ENCODE results near the gene PPARA.

PPARA gene

GRCh38 chr22:46114518-46115387, 35.6 kb upstream of the PPARA start:
- no peak for DNase-seq

DNA sequence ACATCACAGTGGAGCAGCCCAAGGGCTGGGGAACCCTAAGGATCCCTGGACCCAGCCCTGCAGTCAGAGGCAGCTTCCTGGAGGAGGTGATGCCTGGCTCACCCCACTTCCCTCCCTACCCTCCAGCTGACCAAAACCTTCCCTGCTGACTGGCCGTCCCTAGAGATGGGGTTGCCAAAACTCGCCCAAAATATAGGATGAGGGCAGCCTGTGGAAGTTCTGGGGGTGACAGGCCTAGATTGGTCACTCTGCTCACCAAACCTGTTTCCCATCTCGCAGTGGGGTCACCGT, 35.0 kb upstream of the PPARA start:
- DNase-seq, result no peak

DNA sequence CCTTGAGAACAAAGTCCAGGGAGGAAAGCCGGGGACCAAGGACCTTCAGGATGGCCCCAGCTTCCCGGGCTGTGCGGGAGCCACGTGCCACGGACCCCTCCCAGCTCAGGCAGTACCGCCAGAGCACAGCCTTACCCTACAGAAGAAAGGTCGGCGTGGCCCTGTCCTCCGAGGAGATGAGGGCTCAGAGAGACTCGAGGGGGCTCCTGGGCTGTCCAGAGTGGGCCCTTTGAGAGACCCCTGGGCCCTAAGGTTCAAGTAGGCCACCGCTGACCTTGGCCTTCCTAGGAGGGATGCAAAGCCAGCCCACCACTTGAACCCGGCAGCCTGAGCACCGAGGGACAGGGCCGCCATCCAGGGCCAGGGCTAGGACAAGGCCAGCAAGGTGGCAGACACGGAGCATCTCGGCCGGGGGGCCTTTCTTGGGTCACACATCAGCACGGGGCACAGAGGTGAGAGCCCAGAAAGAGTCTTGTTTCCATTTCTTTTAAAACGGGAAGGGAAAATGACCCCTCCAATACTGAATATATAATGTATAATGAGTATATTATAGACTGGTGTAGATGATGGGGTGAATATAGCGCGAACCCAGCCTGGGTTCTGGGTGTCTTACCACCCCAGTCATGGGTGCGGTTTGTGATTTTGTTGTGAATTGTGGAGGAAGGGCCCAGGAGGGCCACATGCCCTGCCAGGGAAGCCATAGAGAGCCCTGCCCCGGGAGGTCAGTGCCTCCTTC, 34.4 kb upstream of the PPARA start:
- DNase-seq, result no peak

DNA sequence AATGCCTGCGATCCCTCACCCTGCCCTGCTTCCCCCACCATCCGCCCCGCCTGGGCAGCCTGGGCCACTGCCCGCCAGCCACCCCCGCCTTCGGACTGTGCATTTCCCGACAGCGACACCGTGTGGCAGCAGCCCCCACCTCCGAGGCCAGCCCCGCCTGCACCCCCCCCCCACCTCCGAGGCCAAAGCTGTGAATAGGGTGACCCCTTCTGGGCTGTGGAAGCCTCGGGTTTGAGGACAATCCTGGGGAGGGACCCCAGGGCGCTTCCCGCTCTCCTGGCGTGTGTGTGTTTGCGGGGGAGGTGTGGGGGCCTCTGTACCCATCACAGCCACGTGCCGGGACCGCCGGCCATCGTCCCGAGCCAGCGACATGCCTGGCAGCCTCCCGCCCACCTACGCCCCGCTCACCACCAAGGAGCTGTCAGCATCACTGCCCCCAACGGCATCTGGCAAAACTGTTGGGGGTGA, 33.8 kb upstream of the PPARA start:
- peak; percentile 85 for DNase-seq

DNA sequence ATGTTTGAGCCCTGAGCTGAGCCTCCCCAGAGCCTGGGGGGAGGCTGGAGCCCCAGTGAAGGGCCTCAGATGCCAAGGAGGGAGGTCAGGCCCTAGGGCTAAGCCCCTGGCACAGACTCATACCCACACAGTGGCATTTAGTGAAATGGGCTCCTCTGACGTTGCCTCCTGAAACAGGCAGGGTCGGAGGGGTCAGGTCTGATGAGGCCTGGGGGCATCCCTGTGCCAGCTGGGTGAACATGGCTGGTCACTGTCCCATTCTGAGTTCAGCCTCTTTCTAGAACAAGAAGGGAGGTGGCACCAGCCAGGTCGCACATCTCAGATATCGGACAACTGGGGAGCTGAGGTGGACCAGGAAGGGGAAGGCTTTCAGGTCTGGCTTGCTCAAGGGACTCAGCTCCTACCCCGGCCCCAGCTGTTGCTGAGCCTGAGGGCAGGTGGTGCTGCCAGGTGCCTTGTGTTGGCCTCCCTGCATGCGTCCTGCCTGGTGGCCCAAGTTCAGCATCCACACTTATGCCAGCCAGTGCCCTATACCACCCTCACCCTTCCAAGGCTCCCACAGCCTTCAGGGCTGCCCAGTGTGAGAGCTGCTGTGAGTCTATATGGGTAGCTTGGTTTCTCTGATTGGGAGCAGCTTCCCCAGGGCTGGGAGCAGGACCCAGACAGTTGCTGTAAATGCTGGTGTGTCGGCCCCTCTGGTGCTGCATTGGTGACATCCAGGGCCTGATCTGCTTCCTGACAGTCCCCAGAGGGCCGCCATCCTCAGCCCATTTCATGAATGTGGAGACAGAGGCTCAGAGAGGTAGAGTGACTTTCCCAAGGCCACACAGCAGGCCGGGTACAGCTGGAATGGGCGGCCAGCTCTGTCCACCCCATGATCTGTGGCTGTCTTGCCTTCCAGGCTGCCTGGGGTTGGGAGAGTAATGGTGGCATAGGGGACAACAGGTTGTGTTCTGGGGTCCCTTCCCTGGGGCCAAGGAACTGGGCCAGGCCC, 32.8 kb upstream of the PPARA start:
- DNase-seq, result no peak

GRCh38 chr22:46119093-46119728, 31.1 kb upstream of the PPARA start:
- DNase-seq, result no peak

- DNase-seq, result no peak
Measured at GRCh38 chr22:46119729-46120419, 30.5 kb upstream of the PPARA start.

GRCh38 chr22:46120420-46120737, 29.9 kb upstream of the PPARA start:
- no peak for DNase-seq

- DNase-seq, result no peak
Measured at GRCh38 chr22:46121079-46121478, 29.2 kb upstream of the PPARA start.

DNA sequence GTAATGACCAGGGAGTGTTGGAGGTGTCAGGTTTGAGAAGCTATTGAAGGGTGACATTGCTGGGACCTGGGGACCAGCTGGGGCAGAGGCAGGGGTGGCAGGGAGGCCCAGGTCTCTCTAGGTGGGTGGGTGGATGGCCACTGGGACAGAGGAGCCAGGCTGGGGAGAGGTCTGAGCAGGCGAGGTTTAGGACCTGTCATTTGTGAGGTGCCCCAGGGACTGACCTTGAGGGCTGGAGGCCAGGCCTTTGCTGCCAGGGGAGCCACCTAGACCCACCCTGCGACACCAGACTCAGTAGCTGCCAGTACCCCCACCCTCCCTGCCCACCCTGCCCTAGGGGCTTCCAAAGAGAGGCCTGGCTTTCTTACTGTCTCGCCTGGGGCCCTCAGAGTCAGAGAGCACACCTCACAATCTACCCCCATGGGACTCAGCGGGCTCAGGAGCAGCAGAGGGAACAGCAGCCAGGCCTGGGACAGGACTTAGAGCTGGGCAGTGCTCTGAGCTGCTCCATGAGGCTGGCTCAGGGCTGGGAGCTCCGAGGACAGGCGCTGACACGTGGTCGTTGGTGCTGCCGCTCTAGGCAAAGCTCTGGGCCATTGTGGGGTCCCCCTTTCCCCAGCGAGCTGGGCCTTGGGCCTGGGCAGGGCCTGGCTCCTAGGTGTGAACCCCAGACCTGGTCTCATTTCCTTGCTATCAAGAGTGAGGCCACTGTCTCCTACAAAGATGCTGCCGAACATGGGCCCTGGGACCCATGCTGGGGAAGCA, 28.6 kb upstream of the PPARA start:
- DNase-seq, result no peak

DNA sequence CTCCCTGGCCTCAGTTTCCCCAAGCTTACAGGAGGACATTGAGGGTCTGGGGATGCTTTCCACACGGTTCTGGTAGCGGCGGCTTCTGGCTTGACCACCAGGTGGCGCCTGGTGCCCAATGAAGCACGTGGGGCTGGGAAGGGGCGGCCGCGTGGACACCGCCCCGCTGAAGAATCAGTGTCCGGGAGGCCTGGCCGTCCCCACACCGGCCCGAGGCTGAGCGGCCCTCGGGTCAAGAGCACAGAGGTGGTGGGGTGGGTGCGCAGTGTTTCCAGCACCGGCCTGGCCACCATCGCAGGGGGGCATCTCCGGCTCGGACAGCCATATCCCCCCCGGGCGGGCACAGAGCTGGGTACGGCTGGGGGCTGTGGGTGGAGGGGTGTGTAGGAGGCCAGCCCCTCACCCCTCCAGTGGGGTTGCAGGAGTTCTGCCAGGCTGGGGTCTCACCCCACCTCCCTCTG, 27.8 kb upstream of the PPARA start:
- peak; percentile 79 for DNase-seq

DNA sequence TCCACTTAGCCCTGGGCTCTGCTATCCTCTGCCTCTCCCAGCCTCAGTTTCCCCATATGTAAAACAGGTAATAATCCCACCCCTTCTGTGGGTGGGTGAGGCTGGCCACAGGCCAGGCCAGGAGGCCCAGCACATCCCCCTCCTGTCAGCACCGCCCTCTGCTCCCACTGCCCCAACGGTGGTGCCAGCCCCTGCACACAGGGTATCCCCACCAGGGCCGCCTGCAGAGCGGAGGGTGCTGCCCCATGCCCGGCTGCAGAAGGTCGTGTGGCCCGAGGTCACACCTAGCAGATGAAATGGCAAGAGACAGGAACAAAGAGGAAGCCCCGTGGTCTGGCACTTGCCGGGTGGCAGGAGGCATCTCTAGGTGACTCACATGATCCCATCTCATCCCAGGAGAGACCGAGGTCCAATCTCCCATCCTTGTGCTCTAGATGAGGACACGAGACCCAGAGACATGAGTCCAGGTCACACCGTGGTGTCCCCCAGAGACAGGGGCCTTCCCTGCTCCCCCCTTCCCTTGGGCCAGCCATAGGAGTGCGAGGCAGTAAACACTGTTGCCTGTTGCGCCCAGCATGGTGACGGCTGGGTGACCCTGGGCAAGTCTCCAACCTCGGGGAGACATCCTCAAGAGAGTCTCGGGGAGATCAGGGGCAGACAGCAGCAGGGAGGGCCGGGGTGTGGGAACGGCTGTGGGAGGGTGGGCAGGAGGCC, 27.2 kb upstream of the PPARA start:
- no peak for DNase-seq

- no peak for DNase-seq
Measured at GRCh38 chr22:46123694-46124382, 26.5 kb upstream of the PPARA start.

DNA sequence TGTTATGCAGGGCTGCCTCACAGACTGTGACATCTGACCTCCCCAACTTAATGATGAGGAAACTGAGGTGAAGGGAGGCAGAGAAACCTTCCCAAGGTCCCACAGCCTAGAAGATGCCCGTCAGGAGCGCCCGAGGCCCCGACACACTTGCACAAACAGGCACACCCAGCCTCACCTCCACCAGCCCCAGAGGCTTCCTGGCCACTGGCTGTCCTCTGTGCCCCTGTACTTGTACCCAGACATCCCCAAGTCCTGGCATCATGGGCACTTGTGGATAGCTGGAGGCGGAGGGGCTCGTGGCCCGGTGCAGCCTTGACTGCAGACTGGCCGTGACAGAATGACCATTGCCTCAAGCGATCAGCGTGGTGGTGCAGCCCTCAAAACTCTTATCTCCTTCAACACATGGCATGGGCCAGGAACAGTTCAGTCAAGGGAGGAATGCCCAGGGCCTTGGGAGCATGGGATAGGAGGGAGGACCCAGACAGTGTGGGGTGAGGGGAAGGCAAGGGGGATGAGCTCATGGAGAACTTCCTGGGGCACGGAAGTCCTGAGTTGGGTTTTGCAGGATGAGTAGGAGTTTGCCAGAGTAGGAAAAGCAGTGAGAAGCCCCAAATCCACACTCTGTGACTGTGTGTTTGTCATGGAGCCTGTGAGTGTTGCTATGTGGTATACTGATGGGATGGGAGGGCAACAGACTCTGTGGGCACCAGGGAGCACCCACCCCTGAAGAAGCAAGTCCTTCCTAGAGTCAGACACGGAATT, 25.8 kb upstream of the PPARA start:
- no peak for DNase-seq

DNA sequence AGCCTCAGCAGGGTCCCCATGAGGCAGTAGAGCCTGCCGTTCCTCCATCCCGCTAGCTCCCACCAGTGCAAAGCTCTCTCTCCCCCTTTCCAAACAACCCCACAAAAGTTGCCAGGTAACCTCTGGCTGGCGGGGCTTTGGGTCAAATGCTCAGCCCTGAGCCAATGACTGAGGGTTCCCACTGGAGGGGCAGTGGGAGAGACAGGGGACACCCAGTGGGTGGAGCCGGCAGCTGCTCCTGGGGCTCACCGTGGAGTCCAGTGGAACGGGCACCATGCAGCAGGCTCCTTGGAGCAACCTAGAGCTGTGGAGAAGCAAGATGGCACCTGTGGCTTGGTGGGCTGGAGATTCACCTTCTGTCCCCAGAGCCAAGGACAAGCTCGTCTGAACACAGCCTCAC, 25.0 kb upstream of the PPARA start:
- DNase-seq, result no peak

DNA sequence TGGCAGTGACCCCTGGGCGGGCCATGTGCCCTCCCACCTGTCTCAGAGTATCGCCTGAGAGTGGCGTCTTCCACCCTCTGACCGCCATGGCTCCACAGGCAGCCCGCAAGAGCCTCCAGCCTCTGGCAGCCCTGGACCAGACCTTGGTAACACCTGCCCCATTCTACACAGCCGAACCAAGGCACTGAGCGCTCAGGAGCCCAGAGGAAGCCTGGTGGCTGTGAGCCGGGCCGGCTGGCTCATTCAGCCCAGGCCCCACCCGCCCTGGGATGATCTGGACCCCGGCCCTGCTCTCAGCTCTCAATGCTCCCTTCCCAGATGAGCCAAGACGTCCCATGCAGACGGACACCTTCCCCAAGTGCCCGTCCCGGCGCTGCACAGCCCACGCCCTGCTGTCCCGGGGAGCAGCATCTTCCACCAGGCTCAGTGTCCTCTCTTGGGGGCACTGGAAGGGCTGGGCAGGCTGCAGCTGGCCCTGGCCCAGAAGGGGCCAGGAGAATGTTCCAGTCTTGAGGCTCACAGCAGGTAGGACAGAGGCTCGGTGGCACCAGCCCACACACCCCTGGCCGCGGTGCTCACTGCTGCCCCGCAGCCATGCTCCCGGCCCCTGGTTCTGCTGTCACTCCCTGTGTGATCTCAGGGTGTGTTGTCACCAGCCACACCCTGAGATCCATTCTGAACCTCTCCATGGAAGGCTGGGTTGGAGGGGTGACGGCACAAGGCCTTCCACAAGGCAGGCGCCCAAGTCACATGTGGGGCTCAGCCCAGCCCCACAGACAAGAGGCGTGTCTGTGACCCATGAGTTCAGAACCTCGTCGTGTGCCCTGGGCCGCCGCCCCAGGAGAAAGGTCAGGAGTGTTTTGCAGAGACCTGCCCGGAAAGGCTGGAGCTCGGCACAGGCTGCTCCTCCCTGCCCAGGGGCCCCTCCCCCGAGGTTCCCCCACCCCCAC, 24.2 kb upstream of the PPARA start:
- DNase-seq, result no peak

- DNase-seq, result no peak
Measured at GRCh38 chr22:46126853-46127385, 23.4 kb upstream of the PPARA start.

GRCh38 chr22:46127556-46127955, 22.8 kb upstream of the PPARA start:
- no peak for DNase-seq
